ENCODE data around the gene ISG15. TPM values are rescaled to one million over a fixed set of nuclear protein-coding genes. Genes with fewer than 3 reads are reported as not detected.

ISG15 gene
- total and polyA plus RNA-seq, 2 of the 13 experiments (the other 11 are each of a cell fraction or from before 2014, with no cell fraction given): 42.1 to 54.9 TPM

DNA sequence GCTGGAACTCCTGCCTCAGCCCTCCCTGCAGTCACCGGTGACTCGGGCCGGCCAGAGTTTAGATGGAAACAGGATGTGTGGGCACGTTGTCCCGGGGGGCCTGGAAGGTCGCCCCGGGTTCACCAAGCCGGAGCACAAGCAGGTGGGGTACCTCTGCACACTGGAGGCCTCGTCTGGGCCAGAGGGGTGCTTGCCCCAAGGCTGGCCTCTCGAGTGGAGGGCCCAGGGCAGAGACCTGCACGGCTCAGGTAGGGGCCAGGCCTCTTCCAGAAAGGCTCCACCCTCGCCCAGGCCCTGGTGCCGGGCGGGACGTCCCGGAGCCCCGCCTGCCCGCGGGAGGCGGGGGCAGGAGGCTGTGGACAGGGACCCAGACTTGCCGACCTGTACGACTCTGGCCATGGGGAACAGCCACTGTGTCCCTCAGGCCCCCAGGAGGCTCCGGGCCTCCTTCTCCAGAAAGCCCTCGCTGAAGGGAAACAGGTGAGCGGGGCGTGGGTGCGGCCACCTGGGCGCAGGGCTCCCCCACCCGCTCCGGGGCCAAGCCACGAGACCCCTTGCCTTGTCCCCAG is 47.1 kb upstream of the ISG15 start, which contains the start of gene PLEKHN1 (continued):
- TF ChIP-seq YY1 (IDR thresholded peaks at IDR 0.05; ENCODE audit: insufficient read depth, insufficient replicate concordance, low read depth, low read length): no peak
- TF ChIP-seq, protein P1, sequence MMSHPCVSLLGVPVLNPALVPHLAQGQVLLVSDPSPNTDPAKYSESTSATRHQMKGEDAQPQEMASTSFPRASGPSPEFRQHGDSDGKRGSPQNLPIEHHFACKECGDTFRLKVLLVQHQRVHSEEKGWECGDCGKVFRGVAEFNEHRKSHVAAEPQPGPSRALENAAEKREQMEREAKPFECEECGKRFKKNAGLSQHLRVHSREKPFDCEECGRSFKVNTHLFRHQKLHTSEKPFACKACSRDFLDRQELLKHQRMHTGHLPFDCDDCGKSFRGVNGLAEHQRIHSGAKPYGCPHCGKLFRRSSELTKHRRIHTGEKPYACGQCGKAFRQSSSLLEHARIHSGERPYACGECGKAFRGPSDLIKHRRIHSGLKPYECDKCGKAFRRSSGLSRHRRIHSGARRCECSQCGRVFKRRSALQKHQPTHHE (CRISPR knock-in tag; IDR thresholded peaks at IDR 0.05; ENCODE audit: borderline replicate concordance): 0 out of 2 replicates have a peak, but pooled peaks have one; percentile 82
- no peak for TF ChIP-seq ZNF407 (CRISPR knock-in tag; IDR thresholded peaks at IDR 0.05; ENCODE audit: not compliant biosample characterization)
- no peak for TF ChIP-seq TFAP4 (IDR thresholded peaks at IDR 0.05; ENCODE audit: borderline replicate concordance, low read depth)
- TF ChIP-seq, protein P2, sequence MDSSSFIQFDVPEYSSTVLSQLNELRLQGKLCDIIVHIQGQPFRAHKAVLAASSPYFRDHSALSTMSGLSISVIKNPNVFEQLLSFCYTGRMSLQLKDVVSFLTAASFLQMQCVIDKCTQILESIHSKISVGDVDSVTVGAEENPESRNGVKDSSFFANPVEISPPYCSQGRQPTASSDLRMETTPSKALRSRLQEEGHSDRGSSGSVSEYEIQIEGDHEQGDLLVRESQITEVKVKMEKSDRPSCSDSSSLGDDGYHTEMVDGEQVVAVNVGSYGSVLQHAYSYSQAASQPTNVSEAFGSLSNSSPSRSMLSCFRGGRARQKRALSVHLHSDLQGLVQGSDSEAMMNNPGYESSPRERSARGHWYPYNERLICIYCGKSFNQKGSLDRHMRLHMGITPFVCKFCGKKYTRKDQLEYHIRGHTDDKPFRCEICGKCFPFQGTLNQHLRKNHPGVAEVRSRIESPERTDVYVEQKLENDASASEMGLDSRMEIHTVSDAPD (CRISPR knock-in tag; IDR thresholded peaks at IDR 0.05): no peak
- TF ChIP-seq ZMYM2 (CRISPR knock-in tag; IDR thresholded peaks at IDR 0.05): no peak
- TF ChIP-seq SP5 (CRISPR knock-in tag; IDR thresholded peaks at IDR 0.05; ENCODE audit: borderline replicate concordance, low read depth): no peak
- no peak for TF ChIP-seq MTA3 (CRISPR knock-in tag; IDR thresholded peaks at IDR 0.05)
- TF ChIP-seq GRHL1 (CRISPR knock-in tag; conservative IDR thresholded peaks at IDR 0.05): no peak
- no peak for TF ChIP-seq BHLHE40 (IDR thresholded peaks at IDR 0.05; ENCODE audit: low read length)
- no peak for TF ChIP-seq EHMT2 (IDR thresholded peaks at IDR 0.05; ENCODE audit: borderline replicate concordance, low read depth, low read length)
- TF ChIP-seq, protein P3, sequence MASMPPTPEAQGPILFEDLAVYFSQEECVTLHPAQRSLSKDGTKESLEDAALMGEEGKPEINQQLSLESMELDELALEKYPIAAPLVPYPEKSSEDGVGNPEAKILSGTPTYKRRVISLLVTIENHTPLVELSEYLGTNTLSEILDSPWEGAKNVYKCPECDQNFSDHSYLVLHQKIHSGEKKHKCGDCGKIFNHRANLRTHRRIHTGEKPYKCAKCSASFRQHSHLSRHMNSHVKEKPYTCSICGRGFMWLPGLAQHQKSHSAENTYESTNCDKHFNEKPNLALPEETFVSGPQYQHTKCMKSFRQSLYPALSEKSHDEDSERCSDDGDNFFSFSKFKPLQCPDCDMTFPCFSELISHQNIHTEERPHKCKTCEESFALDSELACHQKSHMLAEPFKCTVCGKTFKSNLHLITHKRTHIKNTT (CRISPR knock-in tag; IDR thresholded peaks at IDR 0.05): no peak
- no peak for TF ChIP-seq SMC3 (IDR thresholded peaks at IDR 0.05; ENCODE audit: low read length)

All from HepG2 (cell line).